HL-60 (cell line): ENCODE data around the gene PLEKHD1.
A peak's percentile ranks its signal among the peaks of the same experiment; 100 is the strongest.

Experiments
- DNase-seq, 2 experiments: peaks; one replicate each; pipeline ENCODE4 v3.0.0-alpha.2; 2010 to 2020; ENCODE audit warnings: low read depth in 1 of 2, low spot score in 1 of 2
- H3K27ac ChIP-seq: fragments of 250-450 bp; sonication (Bioruptor Pico); replicated peaks from 2 replicates; pipeline ENCODE4 v1.5.1; 2020; ENCODE audit warnings: mild to moderate bottlenecking, moderate library complexity
- H3K27me3 ChIP-seq: fragments of 250-450 bp; sonication (Bioruptor Pico); 2 replicates; pipeline ENCODE4 v1.5.1; 2021; ENCODE audit warnings: mild to moderate bottlenecking, moderate library complexity; ENCODE audit not compliant: insufficient read depth, poor library complexity, severe bottlenecking
- H3K4me3 ChIP-seq: replicated peaks from 2 replicates; pipeline ENCODE4 v1.5.1; 2011; ENCODE audit warnings: mild to moderate bottlenecking, control low read depth, low read length; ENCODE audit not compliant: insufficient read depth
- CTCF ChIP-seq: IDR thresholded peaks from one replicate; pipeline ENCODE4 v1.5.1; 2011; ENCODE audit warnings: low read length, control low read depth, inconsistent platforms; ENCODE audit not compliant: insufficient read depth
- GABPA ChIP-seq: IDR thresholded peaks from 2 replicates; pipeline ENCODE4 v1.6.1; 2012; ENCODE audit warnings: low read depth
- POLR2AphosphoS5 ChIP-seq: IDR thresholded peaks from 2 replicates; pipeline ENCODE4 v1.6.1; 2012; ENCODE audit warnings: low read depth
- REST ChIP-seq: IDR thresholded peaks from 2 replicates; pipeline ENCODE4 v1.6.1; 2012; ENCODE audit warnings: low read depth; ENCODE audit not compliant: insufficient replicate concordance
- SPI1 ChIP-seq: IDR thresholded peaks from 2 replicates; pipeline ENCODE4 v1.6.1; 2012; ENCODE audit warnings: low read depth, mild to moderate bottlenecking, borderline replicate concordance

The PLEKHD1 gene

GRCh38 chr14:69551511-69551910 lies 67.0 kb downstream of the PLEKHD1 start:
- H3K27me3 ChIP-seq: no peaks in the 10 kb centered on the region
- no peak for TF ChIP-seq REST
- TF ChIP-seq CTCF: no peak
- no peak for TF ChIP-seq POLR2AphosphoS5
- no peak for TF ChIP-seq SPI1
- TF ChIP-seq GABPA: no peak
- no peak overlapping the region for H3K27ac ChIP-seq
- H3K4me3 ChIP-seq: no peak overlapping the region
- no peak for DNase-seq

- DNase-seq: peak; percentile 20 to 45
- no peak for TF ChIP-seq REST
- Histone ChIP-seq H3K4me3 (no peak overlapping the region), H3K27me3 (no peaks in the 10 kb centered on the region), H3K27ac (no peak overlapping the region)
Measured at GRCh38 chr14:69553252-69553651, 68.7 kb downstream of the PLEKHD1 start.

GRCh38 chr14:69554500-69554899 lies 70.0 kb downstream of the PLEKHD1 start:
- H3K27me3 ChIP-seq: no peaks in the 10 kb centered on the region
- H3K4me3 ChIP-seq: no peak overlapping the region
- DNase-seq: no peak
- H3K27ac ChIP-seq: no peak overlapping the region
- TF ChIP-seq CTCF (no peak), GABPA (no peak), POLR2AphosphoS5 (no peak), REST (no peak), SPI1 (no peak)

- Histone ChIP-seq H3K27ac (no peak overlapping the region), H3K4me3 (no peak overlapping the region), H3K27me3 (no peaks in the 10 kb centered on the region)
- no peak for TF ChIP-seq GABPA
- TF ChIP-seq POLR2AphosphoS5: no peak
- TF ChIP-seq SPI1: no peak
- no peak for DNase-seq
Measured at GRCh38 chr14:69558774-69559173, 74.2 kb downstream of the PLEKHD1 start.
